Measurements from ENCODE around the gene GRIP1. TPM values are rescaled to one million over a fixed set of nuclear protein-coding genes. Genes with fewer than 3 reads are reported as not detected.

GRIP1 gene
- total RNA-seq, 2 donors from 2014 or later: 0.66 to 0.82 TPM

GRCh38 chr12:66375560-66375959, 303.3 kb downstream of the GRIP1 start:
- Mint-ChIP-seq H3K36me3 (no peaks in the 10 kb centered on the region), H3K27ac (no peak overlapping the region), H3K9me3 (no peaks in the 10 kb centered on the region)
- ATAC-seq (no peak), DNase-seq (ENCODE audit: low spot score in 2 of 2) (no peak)

- DNase-seq (ENCODE audit: low spot score in 2 of 2) (no peak), ATAC-seq (no peak)
- Mint-ChIP-seq H3K36me3 (no peaks in the 10 kb centered on the region), H3K27ac (no peak overlapping the region), H3K9me3 (no peaks in the 10 kb centered on the region)
These were observed 306.9 kb downstream of the GRIP1 start for GRCh38 chr12:66371982-66372381.

- no peak for ATAC-seq
- Mint-ChIP-seq H3K27ac (no peak overlapping the region), H3K36me3 (no peaks in the 10 kb centered on the region), H3K9me3 (no peaks in the 10 kb centered on the region)
- no peak for DNase-seq (ENCODE audit: low spot score in 2 of 2)
These were observed 311.7 kb downstream of the GRIP1 start for GRCh38 chr12:66367015-66367667.

- Mint-ChIP-seq H3K27ac (no peak overlapping the region), H3K9me3 (no peaks in the 10 kb centered on the region), H3K36me3 (no peaks in the 10 kb centered on the region)
- ATAC-seq: no peak
- no peak for DNase-seq (ENCODE audit: low spot score in 2 of 2)
These were observed 313.0 kb downstream of the GRIP1 start for GRCh38 chr12:66365718-66366490.

GRCh38 chr12:66361703-66362102, 317.2 kb downstream of the GRIP1 start:
- Mint-ChIP-seq H3K27ac (peak overlapping the region in 1 of 2 donors; percentile 25), H3K9me3 (no peaks in the 10 kb centered on the region), H3K36me3 (no peaks in the 10 kb centered on the region)
- DNase-seq (ENCODE audit: low spot score in 2 of 2): no peak
- ATAC-seq: no peak

GRCh38 chr12:66359300-66359699, 319.6 kb downstream of the GRIP1 start:
- no peaks in the 10 kb centered on the region for H3K36me3 Mint-ChIP-seq
- no peaks in the 10 kb centered on the region for H3K9me3 Mint-ChIP-seq
- ATAC-seq: no peak
- H3K27ac Mint-ChIP-seq: no peak overlapping the region
- no peak for DNase-seq (ENCODE audit: low spot score in 2 of 2)

- DNase-seq (ENCODE audit: low spot score in 2 of 2): no peak
- peak overlapping the region in 1 of 2 donors; percentile 29 for H3K27ac Mint-ChIP-seq
- H3K36me3 Mint-ChIP-seq: peaks cover 0 to 8% of the 10 kb centered on the region in 2 donors
- no peak for ATAC-seq
- no peaks in the 10 kb centered on the region for H3K9me3 Mint-ChIP-seq
These were observed 324.6 kb downstream of the GRIP1 start for GRCh38 chr12:66354291-66354690.

GRCh38 chr12:66352899-66353298, 326.0 kb downstream of the GRIP1 start:
- Mint-ChIP-seq H3K36me3 (peaks cover 0 to 8% of the 10 kb centered on the region in 2 donors), H3K9me3 (no peaks in the 10 kb centered on the region), H3K27ac (peak overlapping the region in 1 of 2 donors; percentile 0)
- no peak for ATAC-seq
- no peak for DNase-seq (ENCODE audit: low spot score in 2 of 2)

GRCh38 chr12:66352197-66352596, 326.7 kb downstream of the GRIP1 start:
- Mint-ChIP-seq H3K9me3 (no peaks in the 10 kb centered on the region), H3K36me3 (peaks cover 0 to 8% of the 10 kb centered on the region in 2 donors), H3K27ac (no peak overlapping the region)
- ATAC-seq (no peak), DNase-seq (ENCODE audit: low spot score in 2 of 2) (no peak)

GRCh38 chr12:66351301-66351700, 327.6 kb downstream of the GRIP1 start:
- DNase-seq (ENCODE audit: low spot score in 2 of 2) (no peak), ATAC-seq (no peak)
- Mint-ChIP-seq H3K9me3 (no peaks in the 10 kb centered on the region), H3K36me3 (peaks cover 1 to 8% of the 10 kb centered on the region in 2 donors), H3K27ac (no peak overlapping the region)

- ATAC-seq (no peak), DNase-seq (ENCODE audit: low spot score in 2 of 2) (no peak)
- H3K9me3 Mint-ChIP-seq: peaks cover under 1 to 3% of the 10 kb centered on the region in 2 donors
- peaks cover 29 to 49% of the 10 kb centered on the region in 2 donors for H3K36me3 Mint-ChIP-seq
- peak overlapping the region in 1 of 2 donors; percentile 70 for H3K27ac Mint-ChIP-seq
These were observed 332.9 kb downstream of the GRIP1 start for GRCh38 chr12:66345956-66346355.

- Mint-ChIP-seq H3K36me3 (peaks cover 37 to 56% of the 10 kb centered on the region in 2 donors), H3K9me3 (peaks cover 3 to 4% of the 10 kb centered on the region in 2 donors), H3K27ac (peak overlapping the region; percentile 9 to 56)
- DNase-seq (ENCODE audit: low spot score in 2 of 2) (no peak), ATAC-seq (no peak)
These were observed 333.7 kb downstream of the GRIP1 start for GRCh38 chr12:66345212-66345611.

GRCh38 chr12:66341126-66341525, 337.8 kb downstream of the GRIP1 start:
- H3K27ac Mint-ChIP-seq: no peak overlapping the region
- H3K9me3 Mint-ChIP-seq: peaks cover 7% of the 10 kb centered on the region in 2 donors
- DNase-seq (ENCODE audit: low spot score in 2 of 2) (no peak), ATAC-seq (no peak)
- peaks cover 40 to 62% of the 10 kb centered on the region in 2 donors for H3K36me3 Mint-ChIP-seq

- Mint-ChIP-seq H3K36me3 (peaks cover 39 to 53% of the 10 kb centered on the region in 2 donors), H3K27ac (no peak overlapping the region), H3K9me3 (peaks cover 7% of the 10 kb centered on the region in 2 donors)
- DNase-seq (ENCODE audit: low spot score in 2 of 2): no peak
- ATAC-seq: no peak
These were observed 338.7 kb downstream of the GRIP1 start for GRCh38 chr12:66340131-66340530.

GRCh38 chr12:66337381-66338010, 341.4 kb downstream of the GRIP1 start:
- DNase-seq (ENCODE audit: low spot score in 2 of 2) (no peak), ATAC-seq (no peak)
- Mint-ChIP-seq H3K27ac (no peak overlapping the region), H3K9me3 (peaks cover 7% of the 10 kb centered on the region in 2 donors), H3K36me3 (peaks cover 29 to 44% of the 10 kb centered on the region in 2 donors)

GRCh38 chr12:66335746-66336145, 343.1 kb downstream of the GRIP1 start:
- Mint-ChIP-seq H3K9me3 (peaks cover 4 to 5% of the 10 kb centered on the region in 2 donors), H3K36me3 (peaks cover 26 to 44% of the 10 kb centered on the region in 2 donors), H3K27ac (no peak overlapping the region)
- no peak for ATAC-seq
- no peak for DNase-seq (ENCODE audit: low spot score in 2 of 2)

- ATAC-seq: peak; percentile 48 to 84
- no peak for DNase-seq (ENCODE audit: low spot score in 2 of 2)
- no peaks in the 10 kb centered on the region for H3K9me3 Mint-ChIP-seq
- H3K36me3 Mint-ChIP-seq: peaks cover 17 to 38% of the 10 kb centered on the region in 2 donors
- H3K27ac Mint-ChIP-seq: peak overlapping the region in 1 of 2 donors; percentile 55
These were observed 347.1 kb downstream of the GRIP1 start for GRCh38 chr12:66331814-66332213.

All from activated naive CD4-positive, alpha-beta T cell treated with anti-CD3 and anti-CD28 coated beads, Interleukin-2, amount 50 U/mL, for 72 hours (primary cell).